OCI-LY7 (cell line): Measurements from ENCODE around the gene HAPSTR1.

ENCODE experiments used
- EZH2phosphoT487 ChIP-seq: fragments of 200-600 bp; sonication (generic); IDR thresholded peaks from 2 replicates; pipeline ENCODE4 v1.6.1; 2018; ENCODE audit warnings: low read depth, borderline replicate concordance, mild to moderate bottlenecking, mixed run types, antibody characterized with exemption, low read length, moderate library complexity, mixed read lengths
- TF ChIP-seq, protein P1 (sequence below): fragments of 200-600 bp; sonication (generic); conservative IDR thresholded peaks from 2 replicates; pipeline ENCODE4 v1.5.1; 2014; ENCODE audit warnings: mild to moderate bottlenecking, antibody characterized with exemption, low read length, moderate library complexity, mixed read lengths

DNA sequence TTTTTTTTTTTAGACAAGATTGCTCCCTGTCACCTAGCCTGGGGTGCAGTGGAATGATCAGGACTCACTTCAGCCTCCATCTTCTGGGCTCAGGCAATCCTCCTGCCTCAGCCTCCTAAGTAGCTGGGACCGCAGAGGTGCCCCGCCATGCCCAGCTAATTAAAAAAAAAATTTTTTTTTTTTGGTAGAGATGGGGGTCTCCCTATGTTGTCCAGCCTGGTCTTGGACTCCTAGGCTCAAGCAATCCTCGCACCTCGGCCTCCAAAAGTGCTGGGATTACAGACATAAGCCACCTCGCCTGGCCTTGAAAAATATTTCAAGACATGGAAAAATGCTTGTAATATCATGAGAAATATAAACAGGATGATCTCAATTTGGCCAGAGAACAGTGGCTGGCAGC is 42.9 kb downstream of the HAPSTR1 start:
- TF ChIP-seq, protein P1, sequence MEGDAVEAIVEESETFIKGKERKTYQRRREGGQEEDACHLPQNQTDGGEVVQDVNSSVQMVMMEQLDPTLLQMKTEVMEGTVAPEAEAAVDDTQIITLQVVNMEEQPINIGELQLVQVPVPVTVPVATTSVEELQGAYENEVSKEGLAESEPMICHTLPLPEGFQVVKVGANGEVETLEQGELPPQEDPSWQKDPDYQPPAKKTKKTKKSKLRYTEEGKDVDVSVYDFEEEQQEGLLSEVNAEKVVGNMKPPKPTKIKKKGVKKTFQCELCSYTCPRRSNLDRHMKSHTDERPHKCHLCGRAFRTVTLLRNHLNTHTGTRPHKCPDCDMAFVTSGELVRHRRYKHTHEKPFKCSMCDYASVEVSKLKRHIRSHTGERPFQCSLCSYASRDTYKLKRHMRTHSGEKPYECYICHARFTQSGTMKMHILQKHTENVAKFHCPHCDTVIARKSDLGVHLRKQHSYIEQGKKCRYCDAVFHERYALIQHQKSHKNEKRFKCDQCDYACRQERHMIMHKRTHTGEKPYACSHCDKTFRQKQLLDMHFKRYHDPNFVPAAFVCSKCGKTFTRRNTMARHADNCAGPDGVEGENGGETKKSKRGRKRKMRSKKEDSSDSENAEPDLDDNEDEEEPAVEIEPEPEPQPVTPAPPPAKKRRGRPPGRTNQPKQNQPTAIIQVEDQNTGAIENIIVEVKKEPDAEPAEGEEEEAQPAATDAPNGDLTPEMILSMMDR, result no peak
- TF ChIP-seq EZH2phosphoT487, result no peak
